Measurements from ENCODE around the gene DCST2. TPM values are rescaled to one million over a fixed set of nuclear protein-coding genes. Genes with fewer than 3 reads are reported as not detected.
"Not testable (repeated sequence)": the region's sequence is repeated elsewhere in the genome, so short reads cannot be mapped to it uniquely, and the experiment has no call there.

The DCST2 gene
- polyA plus RNA-seq, 4 donors, result 1.9 to 27.1 (median 10.6) TPM

- peak overlapping the region in 1 of 3 donors; percentile 85 for H3K4me3 ChIP-seq (ENCODE audit: low read depth in 1 of 3, low read length in 3 of 3)
- H3K36me3 ChIP-seq (ENCODE audit: control insufficient read depth in 3 of 3, insufficient read depth in 2 of 3, low read depth in 1 of 3, low read length in 3 of 3), result peaks cover 0 to 22% (median 2%) of the 10 kb centered on the region in 3 donors
- H3K4me1 ChIP-seq (ENCODE audit: control insufficient read depth in 3 of 3, insufficient read depth in 2 of 3, low read depth in 1 of 3, low read length in 2 of 3), result peaks cover 0 to 12% (median 5%) of the 10 kb centered on the region in 3 donors
- H3K9me3 ChIP-seq (ENCODE audit: control insufficient read depth in 2 of 2, insufficient read depth in 1 of 2, low read depth in 1 of 2, low read length in 1 of 2), result no peaks in the 10 kb centered on the region
- DNase-seq, result no peak
- no peak overlapping the region for H3K27ac ChIP-seq (ENCODE audit: low read depth in 1 of 3, low read length in 2 of 3)
- no peaks in the 10 kb centered on the region for H3K27me3 ChIP-seq (ENCODE audit: control insufficient read depth in 3 of 3, insufficient read depth in 3 of 3, low read length in 3 of 3)
- no peak for FAIRE-seq
- WGBS, 3 donors, result 63 to 72% (median 66%) methylated on average over 6 of the region's 6 CpGs
Measured at GRCh38 chr1:154982341-154982740, 51.2 kb downstream of the DCST2 start.

- FAIRE-seq (no peak), DNase-seq (no peak)
- no peaks in the 10 kb centered on the region for H3K9me3 ChIP-seq (ENCODE audit: control insufficient read depth in 2 of 2, insufficient read depth in 1 of 2, low read depth in 1 of 2, low read length in 1 of 2)
- H3K27me3 ChIP-seq (ENCODE audit: control insufficient read depth in 3 of 3, insufficient read depth in 3 of 3, low read length in 3 of 3), result no peaks in the 10 kb centered on the region
- peaks cover 0 to 19% (median 3%) of the 10 kb centered on the region in 3 donors for H3K4me1 ChIP-seq (ENCODE audit: control insufficient read depth in 3 of 3, insufficient read depth in 2 of 3, low read depth in 1 of 3, low read length in 2 of 3)
- no peak overlapping the region for H3K27ac ChIP-seq (ENCODE audit: low read depth in 1 of 3, low read length in 2 of 3)
- WGBS, 3 donors, result 93 to 94% (median 94%) methylated on average over 3 of the region's 3 CpGs
- peaks cover 0 to 10% (median 2%) of the 10 kb centered on the region in 3 donors for H3K36me3 ChIP-seq (ENCODE audit: control insufficient read depth in 3 of 3, insufficient read depth in 2 of 3, low read depth in 1 of 3, low read length in 3 of 3)
- H3K4me3 ChIP-seq (ENCODE audit: low read depth in 1 of 3, low read length in 3 of 3), result no peak overlapping the region
Measured at GRCh38 chr1:154978360-154978759, 55.2 kb downstream of the DCST2 start.

- not testable (repeated sequence) for H3K9me3 ChIP-seq (ENCODE audit: control insufficient read depth in 2 of 2, insufficient read depth in 1 of 2, low read depth in 1 of 2, low read length in 1 of 2); H3K27ac ChIP-seq (ENCODE audit: low read depth in 1 of 3, low read length in 2 of 3)
Measured at GRCh38 chr1:154977762-154978161, 55.8 kb downstream of the DCST2 start.

GRCh38 chr1:154975409-154976059 lies 58.0 kb downstream of the DCST2 start:
- FAIRE-seq, result no peak

More at GRCh38 chr1:154977762-154978161, 55.8 kb downstream of the DCST2 start:
- peaks cover 0 to 10% (median 2%) of the 10 kb centered on the region in 3 donors for H3K36me3 ChIP-seq (ENCODE audit: control insufficient read depth in 3 of 3, insufficient read depth in 2 of 3, low read depth in 1 of 3, low read length in 3 of 3)
- FAIRE-seq; DNase-seq; H3K27me3 ChIP-seq (ENCODE audit: control insufficient read depth in 3 of 3, insufficient read depth in 3 of 3, low read length in 3 of 3); H3K4me3 ChIP-seq (ENCODE audit: low read depth in 1 of 3, low read length in 3 of 3): not testable (repeated sequence)
- H3K4me1 ChIP-seq (ENCODE audit: control insufficient read depth in 3 of 3, insufficient read depth in 2 of 3, low read depth in 1 of 3, low read length in 2 of 3), result peaks cover 0 to 23% (median 6%) of the 10 kb centered on the region in 3 donors
- 63 to 75% (median 66%) methylated on average over 3 of the region's 3 CpGs for WGBS, 3 donors

GRCh38 chr1:154974808-154975408 lies 58.7 kb downstream of the DCST2 start:
- Histone ChIP-seq H3K27ac (ENCODE audit: low read depth in 1 of 3, low read length in 2 of 3) (peak overlapping the region; percentile 96 to 98 (median 97)), H3K4me1 (ENCODE audit: control insufficient read depth in 3 of 3, insufficient read depth in 2 of 3, low read depth in 1 of 3, low read length in 2 of 3) (peaks cover 7 to 47% (median 18%) of the 10 kb centered on the region in 3 donors), H3K27me3 (ENCODE audit: control insufficient read depth in 3 of 3, insufficient read depth in 3 of 3, low read length in 3 of 3) (no peaks in the 10 kb centered on the region), H3K36me3 (ENCODE audit: control insufficient read depth in 3 of 3, insufficient read depth in 2 of 3, low read depth in 1 of 3, low read length in 3 of 3) (peaks cover 0 to 15% (median 2%) of the 10 kb centered on the region in 3 donors), H3K9me3 (ENCODE audit: control insufficient read depth in 2 of 2, insufficient read depth in 1 of 2, low read depth in 1 of 2, low read length in 1 of 2) (no peaks in the 10 kb centered on the region), H3K4me3 (ENCODE audit: low read depth in 1 of 3, low read length in 3 of 3) (peak overlapping the region; percentile 18 to 86 (median 84))
- WGBS, 3 donors, result 0% methylated on average over 30 of the region's 30 CpGs
- peak; percentile 98 for DNase-seq
- no peak for FAIRE-seq

More at GRCh38 chr1:154975409-154976059, 58.0 kb downstream of the DCST2 start:
- peak overlapping the region; percentile 18 to 86 (median 84) for H3K4me3 ChIP-seq (ENCODE audit: low read depth in 1 of 3, low read length in 3 of 3)
- peak; percentile 74 to 83 for DNase-seq
- H3K4me1 ChIP-seq (ENCODE audit: control insufficient read depth in 3 of 3, insufficient read depth in 2 of 3, low read depth in 1 of 3, low read length in 2 of 3), result peaks cover 7 to 41% (median 13%) of the 10 kb centered on the region in 3 donors
- WGBS, 3 donors, result 0% methylated on average over 24 of the region's 24 CpGs
- no peaks in the 10 kb centered on the region for H3K27me3 ChIP-seq (ENCODE audit: control insufficient read depth in 3 of 3, insufficient read depth in 3 of 3, low read length in 3 of 3)
- peak overlapping the region; percentile 96 to 98 (median 97) for H3K27ac ChIP-seq (ENCODE audit: low read depth in 1 of 3, low read length in 2 of 3)
- H3K36me3 ChIP-seq (ENCODE audit: control insufficient read depth in 3 of 3, insufficient read depth in 2 of 3, low read depth in 1 of 3, low read length in 3 of 3), result peaks cover 0 to 13% (median 2%) of the 10 kb centered on the region in 3 donors
- H3K9me3 ChIP-seq (ENCODE audit: control insufficient read depth in 2 of 2, insufficient read depth in 1 of 2, low read depth in 1 of 2, low read length in 1 of 2), result no peaks in the 10 kb centered on the region

- no peak for FAIRE-seq
- Histone ChIP-seq H3K4me1 (ENCODE audit: control insufficient read depth in 3 of 3, insufficient read depth in 2 of 3, low read depth in 1 of 3, low read length in 2 of 3) (peaks cover 7 to 50% (median 18%) of the 10 kb centered on the region in 3 donors), H3K4me3 (ENCODE audit: low read depth in 1 of 3, low read length in 3 of 3) (peak within 1 kb of the TSS; percentile 64 to 86 (median 84)), H3K9me3 (ENCODE audit: control insufficient read depth in 2 of 2, insufficient read depth in 1 of 2, low read depth in 1 of 2, low read length in 1 of 2) (no peaks in the 10 kb centered on the region), H3K36me3 (ENCODE audit: control insufficient read depth in 3 of 3, insufficient read depth in 2 of 3, low read depth in 1 of 3, low read length in 3 of 3) (peaks cover 0 to 22% (median 2%) of the 10 kb centered on the region in 3 donors), H3K27me3 (ENCODE audit: control insufficient read depth in 3 of 3, insufficient read depth in 3 of 3, low read length in 3 of 3) (no peaks in the 10 kb centered on the region), H3K27ac (ENCODE audit: low read depth in 1 of 3, low read length in 2 of 3) (peak within 1 kb of the TSS; percentile 96 to 98 (median 97))
- WGBS, 3 donors, result 0 to 1% (median 0%) methylated on average over 43 to 47 of the region's 47 CpGs
- DNase-seq, result peak; percentile 100
Measured at GRCh38 chr1:154974102-154974807, 59.3 kb downstream of the DCST2 start, which contains the start of gene CKS1B. CKS1B (plus strand) TSS chr1:154974681; CDS start chr1:154974746, 65 bp downstream.

- Histone ChIP-seq H3K9me3 (ENCODE audit: control insufficient read depth in 2 of 2, insufficient read depth in 1 of 2, low read depth in 1 of 2, low read length in 1 of 2) (no peaks in the 10 kb centered on the region), H3K27ac (ENCODE audit: low read depth in 1 of 3, low read length in 2 of 3) (peak overlapping the region; percentile 95 to 98 (median 97)), H3K27me3 (ENCODE audit: control insufficient read depth in 3 of 3, insufficient read depth in 3 of 3, low read length in 3 of 3) (no peaks in the 10 kb centered on the region), H3K4me1 (ENCODE audit: control insufficient read depth in 3 of 3, insufficient read depth in 2 of 3, low read depth in 1 of 3, low read length in 2 of 3) (peaks cover 7 to 50% (median 18%) of the 10 kb centered on the region in 3 donors), H3K4me3 (ENCODE audit: low read depth in 1 of 3, low read length in 3 of 3) (peak overlapping the region; percentile 63 to 84 (median 64)), H3K36me3 (ENCODE audit: control insufficient read depth in 3 of 3, insufficient read depth in 2 of 3, low read depth in 1 of 3, low read length in 3 of 3) (peaks cover 0 to 29% (median 8%) of the 10 kb centered on the region in 3 donors)
- peak; percentile 100 for DNase-seq
- no peak for FAIRE-seq
- WGBS, 3 donors, result 1 to 4% (median 2%) methylated on average over 30 to 37 of the region's 37 CpGs
Measured at GRCh38 chr1:154973344-154974101, 60.1 kb downstream of the DCST2 start.

Measured in small intestine (tissue), 7 donors.